Fibroblast of skin of abdomen (primary cell): ENCODE results near the gene ELOVL4. TPM values are rescaled to one million over a fixed set of nuclear protein-coding genes. Genes with fewer than 3 reads are reported as not detected.

ENCODE experiments used
- DNase-seq: peaks from one replicate; pipeline ENCODE4 v3.0.0-alpha.2; 2013
- polyA plus RNA-seq, 2 experiments: library from polyadenylated mRNA; unstranded; fragments of 120-200 nt; gene quantifications; one replicate each; pipeline ENCODE4 v1.2.1, GENCODE V29; 2013; ENCODE audit not compliant: insufficient read length in 2 of 2

Gene ELOVL4
- polyA plus RNA-seq (2013, experiment 1 of 2; ENCODE audit: insufficient read length), result 8.4 TPM
- polyA plus RNA-seq (2013, experiment 2 of 2; ENCODE audit: insufficient read length), result 8.3 TPM

DNA sequence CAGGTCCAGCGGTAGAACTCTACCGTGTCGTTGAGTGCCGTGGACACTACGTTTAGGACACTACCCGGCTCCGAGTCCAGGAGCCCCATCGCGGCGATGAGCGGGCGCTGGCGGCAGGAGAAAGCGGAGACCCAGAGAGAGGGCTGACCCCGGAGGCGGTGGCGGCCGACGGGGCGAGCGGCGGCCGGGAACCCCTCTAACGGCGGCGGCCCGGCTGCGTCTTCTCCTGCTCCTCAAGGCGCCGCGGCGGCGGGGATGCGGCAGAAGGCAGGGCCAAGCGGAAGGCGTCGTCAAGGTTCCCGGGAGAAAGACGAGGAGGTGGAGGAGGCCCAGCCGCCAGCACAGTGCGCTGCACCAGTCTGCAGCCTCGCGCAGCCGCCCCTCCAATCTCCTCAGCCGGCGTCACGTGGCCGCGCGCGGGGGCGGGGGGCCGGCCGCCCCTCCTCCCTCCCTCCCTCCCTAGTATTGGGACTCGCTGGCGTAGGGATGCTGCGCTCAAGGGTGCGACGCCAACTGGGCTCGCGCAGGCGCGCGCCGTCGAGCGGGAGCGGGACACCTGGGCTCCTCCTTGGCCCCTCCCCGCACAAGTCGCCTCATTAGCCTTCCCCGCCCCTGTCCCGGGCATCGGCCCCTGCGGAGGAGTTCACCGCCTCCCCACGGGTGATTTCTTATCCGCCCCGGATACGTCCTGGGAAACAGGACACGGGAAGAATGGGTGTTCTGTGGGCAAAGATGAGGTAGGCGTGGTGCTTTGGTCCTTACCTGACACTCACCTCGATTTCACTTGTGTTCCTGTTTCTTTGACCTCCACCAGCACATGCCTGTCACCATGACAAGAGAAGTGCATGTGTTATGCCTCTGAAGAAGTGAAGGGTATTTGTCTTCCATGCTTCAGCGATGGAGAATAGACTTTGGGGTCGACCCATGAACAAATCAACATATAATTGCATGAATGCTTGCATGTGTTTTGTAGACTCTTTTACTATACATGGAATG is at the start of gene ELOVL4:
Gene ELOVL4 (minus strand): TSS at position 363 of the 996 bp plus-strand sequence. CDS start 274 bp downstream, at position 89.
- DNase-seq, result peak; percentile 83

GRCh38 chr6:79993911-79994309 is 46.6 kb upstream of the ELOVL4 start:
- DNase-seq, result no peak

- no peak for DNase-seq
Observed at GRCh38 chr6:79993012-79993910, 45.9 kb upstream of the ELOVL4 start.

DNA sequence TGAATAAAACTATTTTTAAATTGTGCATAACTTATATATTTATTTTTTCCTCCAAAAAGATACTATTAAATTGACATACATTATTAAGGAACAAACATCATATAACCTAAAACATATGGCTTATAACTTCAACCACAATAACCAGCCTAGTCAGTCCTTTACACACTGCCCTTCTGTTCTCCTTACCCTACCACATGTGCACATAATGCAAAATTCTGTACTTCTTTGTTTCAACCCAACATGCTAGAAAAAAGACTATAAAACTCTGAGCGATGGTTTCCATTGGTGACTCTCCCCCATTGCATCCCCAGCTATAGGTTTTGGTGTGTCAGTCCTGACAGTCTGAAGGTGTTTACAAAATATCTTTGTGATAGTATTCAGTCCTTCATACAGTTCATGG is 42.3 kb upstream of the ELOVL4 start:
- DNase-seq, result no peak

- no peak for DNase-seq
Observed at GRCh38 chr6:79985128-79985527, 37.8 kb upstream of the ELOVL4 start.

DNA sequence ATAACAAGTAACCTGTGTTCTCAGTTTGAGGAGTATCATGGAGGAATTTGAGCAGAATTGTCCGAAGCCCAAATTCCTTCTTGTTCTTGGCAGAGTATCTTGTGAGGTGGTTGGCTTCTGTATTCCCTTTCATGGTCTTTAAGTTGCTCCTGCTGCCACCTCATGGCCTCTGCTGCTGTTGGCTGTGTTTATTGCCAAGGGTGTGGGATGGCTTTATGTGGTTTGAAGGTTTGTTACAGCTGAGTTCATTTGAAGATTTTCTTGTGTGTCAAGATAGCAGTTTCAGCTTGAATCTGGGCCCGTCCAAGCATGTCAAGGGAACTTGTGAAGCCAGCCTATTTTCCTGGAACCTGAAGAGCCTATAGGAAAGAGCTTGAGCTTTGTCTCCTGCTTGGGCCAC is 36.9 kb upstream of the ELOVL4 start:
- no peak for DNase-seq

- DNase-seq, result no peak
Observed at GRCh38 chr6:79981652-79982051, 34.3 kb upstream of the ELOVL4 start.

DNA sequence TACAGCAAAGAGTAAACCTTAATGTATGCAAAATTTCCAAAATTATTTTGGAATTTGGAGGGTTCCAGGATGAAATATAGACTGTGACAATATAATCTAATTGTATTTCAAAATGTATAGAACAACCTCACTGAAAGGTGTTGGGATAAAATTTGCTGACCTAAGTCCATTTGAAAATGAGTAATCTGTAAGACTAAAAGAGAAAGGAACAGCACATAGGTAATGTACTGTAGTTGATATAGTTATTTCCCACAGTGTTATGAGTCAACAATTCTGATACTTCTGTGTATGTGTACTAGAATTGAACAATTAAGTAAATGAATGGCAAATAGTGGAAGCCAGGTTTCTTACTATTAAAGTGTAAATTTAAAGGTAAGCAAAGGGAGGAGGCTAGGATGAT is 23.8 kb upstream of the ELOVL4 start:
- no peak for DNase-seq

- DNase-seq, result no peak
Observed at GRCh38 chr6:79969784-79970183, 22.4 kb upstream of the ELOVL4 start.

DNA sequence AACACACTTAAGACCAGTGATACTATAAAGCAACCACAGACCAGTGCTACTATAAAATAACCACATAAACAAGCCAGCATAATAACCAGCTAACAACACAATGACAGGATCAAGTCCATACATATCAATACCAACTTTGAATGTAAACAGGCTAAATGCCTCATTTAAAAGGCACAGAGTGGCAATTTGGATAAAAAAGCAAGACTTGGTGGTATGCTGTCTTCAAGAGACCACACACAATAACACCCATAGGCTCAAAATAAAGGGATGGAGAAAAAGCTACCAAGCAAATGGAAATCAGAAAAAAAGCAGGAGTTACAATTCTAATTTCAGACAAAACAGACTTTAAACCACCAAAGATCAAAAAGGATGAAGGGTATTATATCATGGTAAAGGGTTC is 19.8 kb upstream of the ELOVL4 start:
- no peak for DNase-seq

DNA sequence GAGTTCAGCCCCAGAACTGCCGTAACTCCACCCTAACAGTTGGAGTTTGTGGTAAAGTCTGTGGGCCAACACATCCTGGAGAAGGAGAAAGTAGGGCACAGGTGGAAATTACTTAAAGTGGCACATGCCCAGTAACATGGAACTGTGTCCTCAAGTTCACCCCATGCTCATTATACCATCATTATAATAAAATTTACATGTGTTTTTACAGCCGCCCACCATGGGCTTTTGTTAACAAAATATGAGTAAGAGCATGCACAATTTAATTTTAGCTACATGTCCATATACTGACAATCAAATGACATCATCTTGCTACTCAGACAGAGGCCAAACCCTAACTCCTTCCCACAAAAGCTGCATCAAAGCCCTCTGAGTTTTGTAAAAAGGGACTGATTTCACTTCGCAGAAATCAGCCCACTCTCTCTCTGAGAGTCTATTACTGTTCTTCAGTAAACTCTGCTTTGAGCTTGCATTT is 17.3 kb upstream of the ELOVL4 start:
- no peak for DNase-seq

DNA sequence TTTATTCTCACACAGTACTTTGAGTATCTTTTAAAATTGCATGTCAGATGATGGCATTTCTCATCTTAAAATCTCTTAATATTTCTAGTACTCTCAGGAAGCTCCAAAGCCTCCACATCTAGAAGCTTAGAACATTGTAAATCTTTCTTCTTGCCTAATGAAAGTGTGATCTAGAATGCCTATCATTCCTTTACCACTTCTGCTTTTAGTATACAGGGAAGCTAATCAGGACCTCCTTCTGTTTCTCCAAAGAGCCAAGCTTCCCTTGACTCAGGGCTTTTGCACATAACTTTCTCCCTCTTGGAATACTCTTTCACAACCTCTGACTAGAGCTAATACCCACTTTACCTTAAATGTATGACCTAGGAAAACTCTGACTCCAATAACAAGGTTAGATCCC is 7.5 kb upstream of the ELOVL4 start:
- DNase-seq, result no peak

DNA sequence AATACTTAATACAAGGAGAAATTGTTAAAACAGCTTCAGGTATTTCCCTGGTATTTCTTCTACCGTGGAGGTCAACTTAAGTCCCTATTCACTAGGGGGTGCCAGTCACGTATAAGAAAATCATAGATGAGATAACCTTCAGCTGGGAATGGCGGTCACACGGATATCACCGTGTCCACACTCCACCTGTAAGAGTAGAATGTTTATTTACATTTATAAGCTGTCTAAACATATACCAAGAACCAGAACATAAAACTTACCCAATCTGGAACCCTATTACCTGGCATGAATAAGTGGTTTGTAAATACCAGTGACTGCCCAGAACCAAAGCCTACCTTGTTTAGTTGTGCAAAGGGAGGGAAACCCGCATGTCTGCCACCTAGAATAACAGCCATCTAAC is 1.9 kb upstream of the ELOVL4 start:
- DNase-seq, result peak; percentile 43

- DNase-seq, result peak; percentile 45
Observed at GRCh38 chr6:79946272-79947190, 822 bp downstream of the ELOVL4 start.

DNA sequence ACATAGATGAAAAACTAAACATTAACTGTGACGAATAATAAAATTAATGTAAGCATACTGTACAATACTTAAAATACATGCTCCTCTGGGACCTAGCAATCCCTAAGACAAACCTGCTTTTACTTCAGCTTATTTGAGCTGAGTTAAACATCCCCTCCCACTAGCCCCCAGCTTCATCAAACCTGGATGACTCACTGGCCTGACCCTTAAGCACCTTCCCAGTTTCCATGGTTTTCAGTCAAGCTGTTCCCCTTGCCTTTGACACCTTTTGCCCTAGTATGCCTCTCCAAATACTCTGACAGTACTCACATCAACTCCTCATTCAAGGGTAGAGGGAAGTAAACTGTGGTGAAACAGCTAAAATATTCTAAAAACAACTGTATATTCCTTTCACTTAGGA is 4.2 kb downstream of the ELOVL4 start:
- no peak for DNase-seq

DNA sequence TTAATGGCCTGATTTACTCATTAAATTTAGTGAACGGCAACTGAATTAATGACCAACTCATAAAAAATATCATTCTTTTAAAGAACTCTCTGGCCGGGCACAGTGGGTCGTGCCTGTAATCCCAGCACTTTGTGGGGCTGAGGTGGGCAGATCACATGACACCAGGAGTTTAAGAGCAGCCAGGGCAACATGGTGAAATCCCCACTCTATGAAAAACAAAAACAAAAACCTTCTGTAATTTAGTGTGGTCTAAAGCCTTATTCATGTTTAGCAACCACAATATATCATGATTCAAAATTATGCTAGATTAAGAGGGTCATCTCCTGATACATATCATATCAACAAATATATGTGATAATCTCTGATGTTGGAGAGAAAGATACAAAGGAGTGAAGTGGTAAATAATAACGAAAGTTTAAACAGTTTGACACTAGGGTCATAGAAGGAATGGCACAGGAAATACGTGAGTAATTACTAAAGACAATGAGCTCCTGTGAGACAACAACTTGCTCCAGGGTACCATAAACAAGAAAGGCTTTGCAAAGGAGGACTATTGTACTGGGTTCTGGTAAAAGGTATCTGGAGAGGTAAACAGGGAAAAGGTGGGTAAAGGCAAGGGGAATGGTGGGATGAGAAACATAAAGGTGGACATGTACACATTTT is 5.7 kb downstream of the ELOVL4 start:
- DNase-seq, result no peak

- DNase-seq, result no peak
Observed at GRCh38 chr6:79928478-79928998, 18.8 kb downstream of the ELOVL4 start.

GRCh38 chr6:79927758-79928157 is 19.6 kb downstream of the ELOVL4 start:
- no peak for DNase-seq

GRCh38 chr6:79923270-79923669 is 24.1 kb downstream of the ELOVL4 start:
- DNase-seq, result no peak

GRCh38 chr6:79922018-79922417 is 25.3 kb downstream of the ELOVL4 start:
- no peak for DNase-seq

DNA sequence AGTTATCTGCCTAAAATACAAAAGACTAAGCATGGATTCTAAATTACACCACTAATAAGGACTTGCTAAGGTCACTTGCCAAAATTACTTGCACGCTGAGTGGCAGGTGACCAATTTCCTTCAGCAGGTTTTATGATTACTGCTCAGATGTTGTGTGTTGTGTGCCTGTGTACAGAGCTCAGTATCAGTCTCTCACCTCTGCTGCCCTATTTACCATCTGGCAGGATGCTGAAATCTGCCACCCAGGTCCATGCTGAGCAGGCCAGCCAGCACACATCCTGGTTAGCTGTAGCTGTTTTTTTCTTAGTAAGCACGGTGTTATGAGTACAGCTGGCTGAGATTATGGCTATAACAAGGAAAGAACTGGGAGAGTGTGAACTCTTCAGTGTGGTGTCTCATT is 34.0 kb downstream of the ELOVL4 start:
- no peak for DNase-seq
